ENCODE results near the gene GTSF1L. TPM values are rescaled to one million over a fixed set of nuclear protein-coding genes. Genes with fewer than 3 reads are reported as not detected.

GTSF1L gene
- total RNA-seq, 1 experiment from 2014 or later: not detected

DNA sequence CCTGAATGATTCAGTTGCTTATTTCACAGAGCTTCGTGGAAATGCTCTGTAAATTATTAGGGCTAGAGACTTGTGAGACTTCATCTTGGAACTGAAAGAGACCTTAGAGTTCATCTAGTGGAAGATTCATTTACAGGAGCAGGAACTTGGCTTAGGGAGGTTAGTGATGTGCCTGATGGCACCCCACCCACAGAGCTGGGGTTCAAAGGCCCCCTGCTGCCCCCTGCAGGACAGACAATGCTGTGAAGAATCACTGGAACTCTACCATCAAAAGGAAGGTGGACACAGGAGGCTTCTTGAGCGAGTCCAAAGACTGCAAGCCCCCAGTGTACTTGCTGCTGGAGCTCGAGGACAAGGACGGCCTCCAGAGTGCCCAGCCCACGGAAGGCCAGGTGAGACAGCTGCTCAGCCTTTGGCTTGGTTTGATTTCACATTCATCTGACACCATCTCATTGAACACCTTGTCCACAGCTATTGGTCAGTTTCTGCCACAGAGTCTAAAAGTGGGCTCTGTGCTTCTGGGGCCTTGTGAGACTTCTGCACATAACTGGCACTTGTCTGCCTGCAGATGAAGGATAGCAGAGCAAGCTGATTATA is 34.8 kb downstream of the GTSF1L start:
- H3K4me1 ChIP-seq (replicated peaks; ENCODE audit: insufficient read depth): no peaks in the 10 kb centered on the region
- no peaks in the 10 kb centered on the region for H4K20me1 ChIP-seq (ENCODE audit: insufficient read depth)
- H3K9me3 ChIP-seq (ENCODE audit: insufficient read depth, low read depth): no peaks in the 10 kb centered on the region
- no peak overlapping the region for H3K4me3 ChIP-seq
- no peaks in the 10 kb centered on the region for H3K36me3 ChIP-seq (ENCODE audit: low read depth)
- DNase-seq: peak; percentile 45 to 60
- H3K27ac ChIP-seq: no peak overlapping the region
- H3K4me2 ChIP-seq: no peak overlapping the region
- no peaks in the 10 kb centered on the region for H3K79me2 ChIP-seq (ENCODE audit: low read depth)
- no TSS peak for BruUV-seq (replicated peaks)
- TF ChIP-seq EZH2 (IDR thresholded peaks at IDR 0.05; ENCODE audit: low read depth) (no peak), CTCF (conservative IDR thresholded peaks at IDR 0.05) (peak; percentile 85)
- H3K27me3 ChIP-seq (ENCODE audit: insufficient read depth, low read depth): no peaks in the 10 kb centered on the region
- no peaks in the 10 kb centered on the region; the same call in 1 of the 2 replicates for H3F3A ChIP-seq (ENCODE audit: insufficient read depth, low read depth)
- intact Hi-C loops (cut with micrococcal nuclease; ENCODE audit: unreplicated experiment): loop anchor here (1.0 kb wide), 3 partner anchors 154 to 388 kb away; no protein-coding TSS in a partner anchor
- POLR2A ChIA-PET (ENCODE audit: unreplicated experiment): no interaction called here
- H2AFZ ChIP-seq: no peak overlapping the region
- H3K9me2 ChIP-seq (ENCODE audit: insufficient read depth): no peaks in the 10 kb centered on the region
- CTCF ChIA-PET: interaction anchor here (0.5 to 1.2 kb wide), 10 partner anchors 56 to 437 kb away, joined by 3 to 15 read pairs (median 4); no protein-coding TSS in a partner anchor

- Histone ChIP-seq H3K4me3 (no peak overlapping the region), H3K4me2 (no peak overlapping the region), H3K4me1 (replicated peaks; ENCODE audit: insufficient read depth) (no peaks in the 10 kb centered on the region), H3K27ac (no peak overlapping the region), H2AFZ (no peak overlapping the region), H3K79me2 (ENCODE audit: low read depth) (no peaks in the 10 kb centered on the region), H3F3A (ENCODE audit: insufficient read depth, low read depth) (no peaks in the 10 kb centered on the region; the same call in 1 of the 2 replicates), H3K36me3 (ENCODE audit: low read depth) (no peaks in the 10 kb centered on the region), H3K9me2 (ENCODE audit: insufficient read depth) (no peaks in the 10 kb centered on the region), H3K9me3 (ENCODE audit: insufficient read depth, low read depth) (no peaks in the 10 kb centered on the region), H4K20me1 (ENCODE audit: insufficient read depth) (no peaks in the 10 kb centered on the region), H3K27me3 (ENCODE audit: insufficient read depth, low read depth) (no peaks in the 10 kb centered on the region)
- ChIA-PET CTCF (interaction anchor here (0.7 to 1.2 kb wide), 5 partner anchors 133 to 426 kb away, joined by 3 to 15 read pairs (median 4); no protein-coding TSS in a partner anchor), POLR2A (ENCODE audit: unreplicated experiment) (no interaction called here)
- DNase-seq: peak in 1 of 2 experiments; percentile 20
- intact Hi-C loops (cut with micrococcal nuclease; ENCODE audit: unreplicated experiment): no loop called here
- BruUV-seq (replicated peaks): no TSS peak
- TF ChIP-seq EZH2 (IDR thresholded peaks at IDR 0.05; ENCODE audit: low read depth): no peak
- no peak for TF ChIP-seq CTCF (conservative IDR thresholded peaks at IDR 0.05)
Observed at GRCh38 chr20:43690943-43691598, 35.7 kb downstream of the GTSF1L start.

DNA sequence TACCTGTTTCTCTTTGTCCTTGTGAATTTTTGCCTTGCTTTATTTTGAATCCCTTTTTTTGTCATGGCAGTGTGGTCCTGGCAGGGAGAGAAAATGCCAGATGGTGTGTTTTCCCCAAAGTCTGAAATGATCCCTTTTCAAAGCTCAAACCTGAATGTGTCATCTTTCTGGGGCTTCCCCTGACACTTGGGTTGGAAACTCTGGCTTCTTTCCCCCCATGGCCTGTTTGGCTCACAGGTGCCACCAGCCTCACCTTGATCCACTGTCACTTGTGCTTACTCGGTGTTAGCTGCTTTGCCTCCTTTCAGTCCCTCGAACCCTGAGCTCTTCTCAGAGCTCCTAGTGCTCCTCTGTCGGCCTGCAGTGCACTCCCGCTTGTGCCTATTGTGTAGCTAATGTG is 37.6 kb downstream of the GTSF1L start:
- no peak for TF ChIP-seq CTCF (conservative IDR thresholded peaks at IDR 0.05)
- no peak for TF ChIP-seq EZH2 (IDR thresholded peaks at IDR 0.05; ENCODE audit: low read depth)
- no peaks in the 10 kb centered on the region for H3K4me1 ChIP-seq (replicated peaks; ENCODE audit: insufficient read depth)
- DNase-seq: no peak
- H3K4me3 ChIP-seq: no peak overlapping the region
- H3K4me2 ChIP-seq: no peak overlapping the region
- BruUV-seq (replicated peaks): no TSS peak
- no peaks in the 10 kb centered on the region for H3K79me2 ChIP-seq (ENCODE audit: low read depth)
- intact Hi-C loops (cut with micrococcal nuclease; ENCODE audit: unreplicated experiment): no loop called here
- no peaks in the 10 kb centered on the region for H4K20me1 ChIP-seq (ENCODE audit: insufficient read depth)
- H3F3A ChIP-seq (ENCODE audit: insufficient read depth, low read depth): no peaks in the 10 kb centered on the region
- H3K9me3 ChIP-seq (ENCODE audit: insufficient read depth, low read depth): no peaks in the 10 kb centered on the region
- no peaks in the 10 kb centered on the region for H3K36me3 ChIP-seq (ENCODE audit: low read depth)
- no peaks in the 10 kb centered on the region for H3K27me3 ChIP-seq (ENCODE audit: insufficient read depth, low read depth)
- no peaks in the 10 kb centered on the region for H3K9me2 ChIP-seq (ENCODE audit: insufficient read depth)
- ChIA-PET POLR2A (ENCODE audit: unreplicated experiment) (no interaction called here), CTCF (interaction anchor here (0.5 kb wide), 1 partner anchor 179 kb away, joined by 8 read pairs; no protein-coding TSS in a partner anchor)
- H2AFZ ChIP-seq: no peak overlapping the region
- H3K27ac ChIP-seq: no peak overlapping the region
